Activated CD8-positive, alpha-beta T cell treated with anti-CD3 and anti-CD28 coated beads for 36 hours (primary cell): Measurements from ENCODE around the gene INPP5E. TPM values are rescaled to one million over a fixed set of nuclear protein-coding genes. Genes with fewer than 3 reads are reported as not detected.

ENCODE experiments used
- ATAC-seq: fragments of 200-7000 bp; cut with Tn5 transposase; one replicate; pipeline ENCODE4 v1.10.0; 2021; ENCODE audit warnings: mild to moderate bottlenecking, moderate library complexity
- CTCF ChIA-PET: fragments of 350-600 bp; sonication (Branson Sonifier 250); formaldehyde crosslinking; loops from one replicate; lab custom pipeline; 2021; ENCODE audit warnings: antibody characterized with exemption; lab: Charles Lee
- POLR2A ChIA-PET: fragments of 350-600 bp; sonication (Branson Sonifier 250); formaldehyde crosslinking; loops from one replicate; lab custom pipeline; 2021; ENCODE audit warnings: antibody characterized with exemption; lab: Charles Lee
- DNase-seq: peaks from one replicate; pipeline ENCODE4 v3.0.0-alpha.2; 2020
- H3K27ac Mint-ChIP-seq: one replicate; pipeline ENCODE4 v1.8.0; 2021; ENCODE audit warnings: mild to moderate bottlenecking, mixed read lengths
- H3K27me3 Mint-ChIP-seq: one replicate; pipeline ENCODE4 v1.8.0; 2021; ENCODE audit warnings: mixed read lengths
- H3K36me3 Mint-ChIP-seq: one replicate; pipeline ENCODE4 v1.8.0; 2021; ENCODE audit warnings: low read depth, mixed read lengths
- H3K4me1 Mint-ChIP-seq: one replicate; pipeline ENCODE4 v1.8.0; 2021; ENCODE audit warnings: low read depth, mixed read lengths
- H3K4me3 Mint-ChIP-seq: one replicate; pipeline ENCODE4 v1.8.0; 2021; ENCODE audit warnings: mild to moderate bottlenecking, moderate library complexity, mixed read lengths
- H3K9me3 Mint-ChIP-seq: one replicate; pipeline ENCODE4 v1.8.0; 2021; ENCODE audit warnings: mixed read lengths
- CTCF ChIP-seq: fragments of 200-600 bp; IDR thresholded peaks from one replicate; pipeline ENCODE4 v1.8.0; 2022; ENCODE audit warnings: antibody characterized with exemption, mild to moderate bottlenecking
- intact Hi-C: fragments of 100-400 bp; cut with micrococcal nuclease; formaldehyde crosslinking; loops from one replicate; pipeline ENCODE4 v1.10.0; 2022
- total RNA-seq, 2 experiments: library from RNA; stranded (reverse); gene quantifications; one replicate each; pipeline ENCODE4 v1.2.3, GENCODE V29; 2021

Gene INPP5E
- total RNA-seq, 2 experiments from 2014 or later: 12.0 to 13.8 TPM

- DNase-seq (no peak), ATAC-seq (no peak)
- H3K4me3 Mint-ChIP-seq: no peak overlapping the region
- no peak overlapping the region for H3K27ac Mint-ChIP-seq
- H3K36me3 Mint-ChIP-seq: peaks cover 46% of the 10 kb centered on the region
- ChIA-PET POLR2A (no interaction called here), CTCF (no interaction called here)
- no peaks in the 10 kb centered on the region for H3K9me3 Mint-ChIP-seq
- H3K4me1 Mint-ChIP-seq: no peaks in the 10 kb centered on the region
- H3K27me3 Mint-ChIP-seq: no peaks in the 10 kb centered on the region
- intact Hi-C loops: no loop called here
- TF ChIP-seq CTCF: no peak
Observed at GRCh38 chr9:136421791-136422190, 17.9 kb downstream of the INPP5E start.

- Mint-ChIP-seq H3K4me3 (no peak overlapping the region), H3K9me3 (no peaks in the 10 kb centered on the region), H3K27ac (no peak overlapping the region), H3K36me3 (peaks cover 54% of the 10 kb centered on the region), H3K27me3 (no peaks in the 10 kb centered on the region), H3K4me1 (no peaks in the 10 kb centered on the region)
- POLR2A ChIA-PET: interaction anchor here (0.7 to 3.0 kb wide), 2 partner anchors 9 to 14 kb away, joined by 3 to 8 read pairs; partner anchors contain the start of genes ENTR1 and PMPCA
- ATAC-seq: no peak
- CTCF ChIA-PET: interaction anchor here (1.4 kb wide), 1 partner anchor 55 kb away, joined by 3 read pairs; the partner anchor contains the start of gene DNLZ
- no peak for TF ChIP-seq CTCF
- intact Hi-C loops: no loop called here
- no peak for DNase-seq
Observed at GRCh38 chr9:136419092-136419420, 20.6 kb downstream of the INPP5E start.

GRCh38 chr9:136418182-136419091 lies 21.2 kb downstream of the INPP5E start:
- no peak overlapping the region for H3K4me3 Mint-ChIP-seq
- peaks cover 57% of the 10 kb centered on the region for H3K36me3 Mint-ChIP-seq
- no peak overlapping the region for H3K27ac Mint-ChIP-seq
- intact Hi-C loops: no loop called here
- DNase-seq: no peak
- POLR2A ChIA-PET: interaction anchor here (0.9 to 3.0 kb wide), 4 partner anchors 8 to 17 kb away, joined by 3 to 8 read pairs (median 4); partner anchors contain the start of genes ENTR1 and PMPCA
- ATAC-seq: no peak
- no peak for TF ChIP-seq CTCF
- H3K27me3 Mint-ChIP-seq: no peaks in the 10 kb centered on the region
- CTCF ChIA-PET: no interaction called here
- no peaks in the 10 kb centered on the region for H3K9me3 Mint-ChIP-seq
- no peaks in the 10 kb centered on the region for H3K4me1 Mint-ChIP-seq

GRCh38 chr9:136416914-136417313 lies 22.7 kb downstream of the INPP5E start:
- peaks cover 9% of the 10 kb centered on the region for H3K4me1 Mint-ChIP-seq
- H3K27me3 Mint-ChIP-seq: no peaks in the 10 kb centered on the region
- no peak for TF ChIP-seq CTCF
- ATAC-seq (no peak), DNase-seq (no peak)
- H3K4me3 Mint-ChIP-seq: no peak overlapping the region
- intact Hi-C loops: no loop called here
- H3K27ac Mint-ChIP-seq: no peak overlapping the region
- CTCF ChIA-PET: no interaction called here
- H3K9me3 Mint-ChIP-seq: no peaks in the 10 kb centered on the region
- POLR2A ChIA-PET: interaction anchor here (0.6 to 1.2 kb wide), 3 partner anchors 8 to 512 kb away, joined by 3 to 4 read pairs (median 3); no protein-coding TSS in a partner anchor
- H3K36me3 Mint-ChIP-seq: peaks cover 62% of the 10 kb centered on the region

- ChIA-PET CTCF (no interaction called here), POLR2A (interaction anchor here (0.7 to 1.2 kb wide), 2 partner anchors 8 to 21 kb away, joined by 3 read pairs; no protein-coding TSS in a partner anchor)
- no peak overlapping the region for H3K4me3 Mint-ChIP-seq
- intact Hi-C loops: no loop called here
- DNase-seq (no peak), ATAC-seq (no peak)
- H3K27me3 Mint-ChIP-seq: no peaks in the 10 kb centered on the region
- H3K36me3 Mint-ChIP-seq: peaks cover 67% of the 10 kb centered on the region
- no peak for TF ChIP-seq CTCF
- H3K27ac Mint-ChIP-seq: no peak overlapping the region
- H3K4me1 Mint-ChIP-seq: peaks cover 14% of the 10 kb centered on the region
- no peaks in the 10 kb centered on the region for H3K9me3 Mint-ChIP-seq
Observed at GRCh38 chr9:136416427-136416826, 23.2 kb downstream of the INPP5E start.
